NCI-H187 (cell line): ENCODE measurements around the gene EGFL7.
"Not testable (repeated sequence)": the region's sequence is repeated elsewhere in the genome, so short reads cannot be mapped to it uniquely, and the experiment has no call there.

Experiments
- DNase-seq, 2 experiments: peaks; one replicate each; lab custom pipeline; 2025; lab: John Stamatoyannopoulos, UW

The EGFL7 gene

GRCh38 chr9:136624184-136624951 lies 38.3 kb upstream of the EGFL7 start:
- no peak for DNase-seq

- DNase-seq: no peak
Observed at GRCh38 chr9:136625101-136626065, 37.3 kb upstream of the EGFL7 start.

GRCh38 chr9:136626066-136626725 lies 36.5 kb upstream of the EGFL7 start:
- DNase-seq: no peak

GRCh38 chr9:136626740-136627642 lies 35.7 kb upstream of the EGFL7 start:
- DNase-seq: no peak

- no peak for DNase-seq
Observed at GRCh38 chr9:136627703-136628102, 35.0 kb upstream of the EGFL7 start.

- no peak for DNase-seq
Observed at GRCh38 chr9:136628268-136628667, 34.4 kb upstream of the EGFL7 start.

- no peak for DNase-seq
Observed at GRCh38 chr9:136629001-136629878, 33.5 kb upstream of the EGFL7 start.

GRCh38 chr9:136629879-136630661 lies 32.6 kb upstream of the EGFL7 start:
- no peak for DNase-seq

- no peak for DNase-seq
Observed at GRCh38 chr9:136630662-136630992, 32.1 kb upstream of the EGFL7 start.

GRCh38 chr9:136631038-136632000 lies 31.4 kb upstream of the EGFL7 start:
- peak; percentile 24 to 38 for DNase-seq

- not testable (repeated sequence) for DNase-seq
Observed at GRCh38 chr9:136632072-136632471, 30.6 kb upstream of the EGFL7 start.

- DNase-seq: not testable (repeated sequence)
Observed at GRCh38 chr9:136632491-136633106, 30.1 kb upstream of the EGFL7 start.

GRCh38 chr9:136634904-136635303 lies 27.8 kb upstream of the EGFL7 start:
- no peak for DNase-seq

- DNase-seq: no peak
Observed at GRCh38 chr9:136640171-136641111, 22.3 kb upstream of the EGFL7 start.

- no peak for DNase-seq
Observed at GRCh38 chr9:136642439-136642921, 20.2 kb upstream of the EGFL7 start.

- no peak for DNase-seq
Observed at GRCh38 chr9:136643596-136644342, 18.9 kb upstream of the EGFL7 start.
